ENCODE data around the gene LIN7A.
A peak's percentile ranks its signal among the peaks of the same experiment; 100 is the strongest.

The LIN7A gene

DNA sequence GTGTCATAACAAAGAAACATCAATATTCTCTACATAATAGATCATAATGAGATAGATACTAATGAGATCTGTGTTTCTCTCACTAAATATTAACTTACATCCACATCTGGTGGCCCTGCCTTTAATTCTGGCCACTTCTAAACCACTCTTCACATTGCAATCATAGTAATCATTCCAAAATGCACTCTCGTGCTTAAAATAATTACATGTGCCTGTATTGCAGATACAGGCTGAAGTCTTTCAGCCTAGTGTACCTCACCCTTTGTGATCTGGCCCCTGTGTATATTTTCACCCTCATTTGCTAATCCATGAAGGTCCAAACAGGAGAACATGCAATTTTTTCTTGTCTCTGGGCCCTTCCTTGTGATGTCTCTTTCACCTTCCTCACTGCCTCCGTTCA lies 108.0 kb downstream of the LIN7A start:
- no peaks in the 10 kb centered on the region for H3K79me2 ChIP-seq (ENCODE audit: insufficient read depth, low read depth)
- TF ChIP-seq, protein P1, sequence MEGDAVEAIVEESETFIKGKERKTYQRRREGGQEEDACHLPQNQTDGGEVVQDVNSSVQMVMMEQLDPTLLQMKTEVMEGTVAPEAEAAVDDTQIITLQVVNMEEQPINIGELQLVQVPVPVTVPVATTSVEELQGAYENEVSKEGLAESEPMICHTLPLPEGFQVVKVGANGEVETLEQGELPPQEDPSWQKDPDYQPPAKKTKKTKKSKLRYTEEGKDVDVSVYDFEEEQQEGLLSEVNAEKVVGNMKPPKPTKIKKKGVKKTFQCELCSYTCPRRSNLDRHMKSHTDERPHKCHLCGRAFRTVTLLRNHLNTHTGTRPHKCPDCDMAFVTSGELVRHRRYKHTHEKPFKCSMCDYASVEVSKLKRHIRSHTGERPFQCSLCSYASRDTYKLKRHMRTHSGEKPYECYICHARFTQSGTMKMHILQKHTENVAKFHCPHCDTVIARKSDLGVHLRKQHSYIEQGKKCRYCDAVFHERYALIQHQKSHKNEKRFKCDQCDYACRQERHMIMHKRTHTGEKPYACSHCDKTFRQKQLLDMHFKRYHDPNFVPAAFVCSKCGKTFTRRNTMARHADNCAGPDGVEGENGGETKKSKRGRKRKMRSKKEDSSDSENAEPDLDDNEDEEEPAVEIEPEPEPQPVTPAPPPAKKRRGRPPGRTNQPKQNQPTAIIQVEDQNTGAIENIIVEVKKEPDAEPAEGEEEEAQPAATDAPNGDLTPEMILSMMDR (conservative IDR thresholded peaks at IDR 0.05; ENCODE audit: low read depth, low read length) = no peak
- no peak overlapping the region for H2AFZ ChIP-seq (ENCODE audit: low read depth)
- H3K4me3 ChIP-seq (IDR thresholded peaks at IDR 0.05; ENCODE audit: insufficient read depth, low read depth, low read length) = no peak overlapping the region
- no peaks in the 10 kb centered on the region for H3K36me3 ChIP-seq (ENCODE audit: insufficient read depth)
- no peak overlapping the region for H3K4me2 ChIP-seq
- peaks cover 4% of the 10 kb centered on the region for H3K4me1 ChIP-seq (ENCODE audit: low read depth, poor library complexity, severe bottlenecking)
- H3K9ac ChIP-seq = no peak overlapping the region
- H3K27me3 ChIP-seq (ENCODE audit: insufficient read depth, low read depth) = no peaks in the 10 kb centered on the region
- no peak overlapping the region for H3K27ac ChIP-seq
- no peaks in the 10 kb centered on the region for H4K20me1 ChIP-seq (ENCODE audit: insufficient read depth)

DNA sequence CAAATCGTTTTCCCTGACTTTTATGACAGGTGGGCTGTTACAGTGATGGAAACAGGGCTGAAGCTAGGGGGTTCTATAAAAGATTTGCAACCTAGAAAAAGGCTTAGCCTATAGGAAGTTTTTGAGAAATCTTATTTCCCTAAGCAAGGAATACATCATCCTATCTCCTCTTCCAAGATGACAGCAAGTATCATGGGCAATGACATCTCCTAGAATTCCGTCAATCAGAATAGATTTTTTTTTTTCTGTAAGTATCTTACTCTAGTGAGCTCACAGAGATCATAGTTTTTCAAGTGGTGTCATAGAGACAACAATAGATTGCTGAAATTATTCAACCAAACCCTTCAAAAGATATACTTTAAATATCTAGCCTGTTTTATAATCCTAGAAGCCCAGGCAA lies 112.2 kb downstream of the LIN7A start:
- H2AFZ ChIP-seq (ENCODE audit: low read depth) = no peak overlapping the region
- no peaks in the 10 kb centered on the region for H4K20me1 ChIP-seq (ENCODE audit: insufficient read depth)
- no peak overlapping the region for H3K4me2 ChIP-seq
- no peaks in the 10 kb centered on the region for H3K36me3 ChIP-seq (ENCODE audit: insufficient read depth)
- no peaks in the 10 kb centered on the region for H3K79me2 ChIP-seq (ENCODE audit: insufficient read depth, low read depth)
- H3K4me3 ChIP-seq (IDR thresholded peaks at IDR 0.05; ENCODE audit: insufficient read depth, low read depth, low read length) = no peak overlapping the region
- peaks cover 20% of the 10 kb centered on the region for H3K4me1 ChIP-seq (ENCODE audit: low read depth, poor library complexity, severe bottlenecking)
- no peak overlapping the region for H3K27ac ChIP-seq
- H3K27me3 ChIP-seq (ENCODE audit: insufficient read depth, low read depth) = no peaks in the 10 kb centered on the region
- TF ChIP-seq, protein P1 (conservative IDR thresholded peaks at IDR 0.05; ENCODE audit: low read depth, low read length) = no peak
- no peak overlapping the region for H3K9ac ChIP-seq

DNA sequence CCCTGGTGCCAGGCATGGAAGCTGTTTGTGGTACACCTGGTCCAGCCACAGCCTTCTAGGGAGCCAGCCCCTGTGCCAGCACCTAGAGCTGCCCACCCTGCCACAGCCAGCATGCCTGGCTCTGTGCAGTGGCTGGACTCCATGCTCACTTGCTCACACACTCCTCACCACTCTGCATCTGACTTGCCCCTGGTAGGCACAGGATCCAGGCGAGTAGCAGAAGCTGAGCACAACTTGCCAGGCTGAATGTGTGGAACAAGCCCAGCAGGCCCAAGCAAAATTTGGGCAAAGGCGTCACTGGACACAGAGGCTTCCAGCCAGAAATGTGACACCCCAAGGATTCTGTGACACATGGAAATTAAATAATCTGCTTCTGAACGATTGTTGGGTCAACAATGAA lies 114.3 kb downstream of the LIN7A start:
- no peaks in the 10 kb centered on the region for H3K36me3 ChIP-seq (ENCODE audit: insufficient read depth)
- H3K4me2 ChIP-seq = no peak overlapping the region
- no peak overlapping the region for H3K4me3 ChIP-seq (IDR thresholded peaks at IDR 0.05; ENCODE audit: insufficient read depth, low read depth, low read length)
- peaks cover 41% of the 10 kb centered on the region for H3K4me1 ChIP-seq (ENCODE audit: low read depth, poor library complexity, severe bottlenecking)
- H3K79me2 ChIP-seq (ENCODE audit: insufficient read depth, low read depth) = no peaks in the 10 kb centered on the region
- no peak overlapping the region for H3K9ac ChIP-seq
- no peak overlapping the region for H2AFZ ChIP-seq (ENCODE audit: low read depth)
- no peaks in the 10 kb centered on the region for H4K20me1 ChIP-seq (ENCODE audit: insufficient read depth)
- H3K27ac ChIP-seq = no peak overlapping the region
- TF ChIP-seq, protein P1 (conservative IDR thresholded peaks at IDR 0.05; ENCODE audit: low read depth, low read length) = no peak
- no peaks in the 10 kb centered on the region for H3K27me3 ChIP-seq (ENCODE audit: insufficient read depth, low read depth)

DNA sequence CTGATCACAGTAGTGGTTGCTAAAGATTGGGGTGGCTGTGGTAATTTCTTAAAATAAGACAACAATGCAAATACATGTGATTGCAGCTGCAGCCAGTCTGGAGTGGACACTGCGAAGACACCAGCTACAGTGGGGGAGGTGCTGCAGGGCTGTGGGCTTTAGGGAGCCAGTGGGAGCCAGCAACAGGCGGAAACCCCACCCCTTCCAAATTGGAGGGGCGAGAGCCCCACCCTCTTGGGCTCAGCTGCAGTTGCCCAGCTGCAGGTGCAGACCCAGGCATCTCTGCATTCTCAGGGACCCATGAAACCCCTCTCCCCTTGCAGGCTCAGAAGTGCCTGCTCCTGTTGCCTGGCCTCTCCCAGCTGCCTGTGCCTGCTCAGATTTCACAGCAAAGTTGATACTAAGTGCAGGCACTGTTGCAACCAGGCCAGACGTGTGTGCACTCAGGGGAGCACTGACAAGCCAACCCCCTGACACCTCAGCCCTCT lies 116.2 kb downstream of the LIN7A start:
- Histone ChIP-seq H3K4me1 (ENCODE audit: low read depth, poor library complexity, severe bottlenecking) (peaks cover 45% of the 10 kb centered on the region), H3K79me2 (ENCODE audit: insufficient read depth, low read depth) (no peaks in the 10 kb centered on the region), H3K4me3 (IDR thresholded peaks at IDR 0.05; ENCODE audit: insufficient read depth, low read depth, low read length) (no peak overlapping the region), H4K20me1 (ENCODE audit: insufficient read depth) (no peaks in the 10 kb centered on the region), H2AFZ (ENCODE audit: low read depth) (peak overlapping the region; percentile 47; the same call in 1 of the 2 replicates), H3K36me3 (ENCODE audit: insufficient read depth) (no peaks in the 10 kb centered on the region), H3K27ac (peak overlapping the region; percentile 46), H3K4me2 (peak overlapping the region; percentile 30; the same call in 1 of the 2 replicates), H3K9ac (no peak overlapping the region), H3K27me3 (ENCODE audit: insufficient read depth, low read depth) (no peaks in the 10 kb centered on the region)
- TF ChIP-seq, protein P1 (conservative IDR thresholded peaks at IDR 0.05; ENCODE audit: low read depth, low read length) = no peak
